ENCODE measurements around the gene NCBP1. TPM values are rescaled to one million over a fixed set of nuclear protein-coding genes. Genes with fewer than 3 reads are reported as not detected.

The NCBP1 gene
- total and polyA plus RNA-seq, 9 of the 15 experiments (the other 6 are each of a cell fraction or from before 2014, with no cell fraction given), result 29.4 to 69.7 (median 57.5) TPM

DNA sequence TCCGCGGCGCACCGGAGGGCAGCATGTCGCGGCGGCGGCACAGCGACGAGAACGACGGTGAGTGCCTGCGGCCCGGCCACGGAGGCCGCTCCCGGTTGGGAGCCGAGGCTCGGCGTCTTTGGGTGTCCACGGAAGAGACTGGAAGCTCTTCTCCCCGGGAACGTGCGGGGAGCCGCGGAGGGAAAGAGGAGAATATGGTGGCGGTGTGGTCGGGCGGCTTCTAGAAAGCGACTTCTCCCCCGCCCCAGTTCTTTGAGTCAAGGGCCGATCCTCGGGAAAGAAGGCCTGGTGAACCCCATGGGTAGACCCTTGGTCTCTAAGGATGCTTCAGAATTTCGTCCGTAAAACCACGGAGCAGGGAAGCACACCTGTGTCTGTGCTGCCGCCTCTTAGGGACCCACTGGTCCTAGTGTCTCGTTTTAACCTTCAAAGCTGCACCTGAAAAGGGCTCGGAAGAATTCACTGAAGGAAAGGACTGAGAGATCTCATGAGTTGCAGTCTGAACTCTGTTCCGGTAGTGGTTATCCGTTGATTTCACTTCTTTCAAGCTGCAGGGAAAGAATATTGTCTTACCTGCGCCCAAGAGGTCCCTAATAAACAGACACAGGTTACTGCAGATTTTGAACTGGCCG, 354 bp downstream of the NCBP1 start (continued):
- TF ChIP-seq, protein P1, sequence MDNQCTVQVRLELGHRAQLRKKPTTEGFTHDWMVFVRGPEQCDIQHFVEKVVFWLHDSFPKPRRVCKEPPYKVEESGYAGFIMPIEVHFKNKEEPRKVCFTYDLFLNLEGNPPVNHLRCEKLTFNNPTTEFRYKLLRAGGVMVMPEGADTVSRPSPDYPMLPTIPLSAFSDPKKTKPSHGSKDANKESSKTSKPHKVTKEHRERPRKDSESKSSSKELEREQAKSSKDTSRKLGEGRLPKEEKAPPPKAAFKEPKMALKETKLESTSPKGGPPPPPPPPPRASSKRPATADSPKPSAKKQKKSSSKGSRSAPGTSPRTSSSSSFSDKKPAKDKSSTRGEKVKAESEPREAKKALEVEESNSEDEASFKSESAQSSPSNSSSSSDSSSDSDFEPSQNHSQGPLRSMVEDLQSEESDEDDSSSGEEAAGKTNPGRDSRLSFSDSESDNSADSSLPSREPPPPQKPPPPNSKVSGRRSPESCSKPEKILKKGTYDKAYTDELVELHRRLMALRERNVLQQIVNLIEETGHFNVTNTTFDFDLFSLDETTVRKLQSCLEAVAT (IDR thresholded peaks at IDR 0.05), result peak; percentile 30 to 85; a peak in 3 of 4 replicates
- TF ChIP-seq RBM34 (IDR thresholded peaks at IDR 0.05; ENCODE audit: borderline replicate concordance, insufficient read depth, low read length), result 0 out of 2 replicates have a peak, but pooled peaks have one; percentile 1
- no peak; the same call in 1 of the 2 replicates for TF ChIP-seq FOXP1 (CRISPR knock-in tag; IDR thresholded peaks at IDR 0.05)
- TF ChIP-seq PHF20 (IDR thresholded peaks at IDR 0.05; ENCODE audit: partially characterized antibody), result no peak
- TF ChIP-seq, protein P2, sequence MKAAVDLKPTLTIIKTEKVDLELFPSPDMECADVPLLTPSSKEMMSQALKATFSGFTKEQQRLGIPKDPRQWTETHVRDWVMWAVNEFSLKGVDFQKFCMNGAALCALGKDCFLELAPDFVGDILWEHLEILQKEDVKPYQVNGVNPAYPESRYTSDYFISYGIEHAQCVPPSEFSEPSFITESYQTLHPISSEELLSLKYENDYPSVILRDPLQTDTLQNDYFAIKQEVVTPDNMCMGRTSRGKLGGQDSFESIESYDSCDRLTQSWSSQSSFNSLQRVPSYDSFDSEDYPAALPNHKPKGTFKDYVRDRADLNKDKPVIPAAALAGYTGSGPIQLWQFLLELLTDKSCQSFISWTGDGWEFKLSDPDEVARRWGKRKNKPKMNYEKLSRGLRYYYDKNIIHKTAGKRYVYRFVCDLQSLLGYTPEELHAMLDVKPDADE (conservative IDR thresholded peaks at IDR 0.05; ENCODE audit: control insufficient read depth, low read depth, low read length), result peak; percentile 32; the same call in 1 of the 2 replicates
- no peak for TF ChIP-seq MAFF (IDR thresholded peaks at IDR 0.05; ENCODE audit: low read length)
- 0 out of 2 replicates have a peak, but pooled peaks have one; percentile 31 for TF ChIP-seq PHB (CRISPR knock-in tag; IDR thresholded peaks at IDR 0.05)
- TF ChIP-seq, protein P3, sequence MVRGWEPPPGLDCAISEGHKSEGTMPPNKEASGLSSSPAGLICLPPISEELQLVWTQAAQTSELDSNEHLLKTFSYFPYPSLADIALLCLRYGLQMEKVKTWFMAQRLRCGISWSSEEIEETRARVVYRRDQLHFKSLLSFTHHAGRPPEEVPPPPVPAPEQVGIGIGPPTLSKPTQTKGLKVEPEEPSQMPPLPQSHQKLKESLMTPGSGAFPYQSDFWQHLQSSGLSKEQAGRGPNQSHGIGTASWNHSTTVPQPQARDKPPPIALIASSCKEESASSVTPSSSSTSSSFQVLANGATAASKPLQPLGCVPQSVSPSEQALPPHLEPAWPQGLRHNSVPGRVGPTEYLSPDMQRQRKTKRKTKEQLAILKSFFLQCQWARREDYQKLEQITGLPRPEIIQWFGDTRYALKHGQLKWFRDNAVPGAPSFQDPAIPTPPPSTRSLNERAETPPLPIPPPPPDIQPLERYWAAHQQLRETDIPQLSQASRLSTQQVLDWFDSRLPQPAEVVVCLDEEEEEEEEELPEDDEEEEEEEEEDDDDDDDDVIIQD (CRISPR knock-in tag; IDR thresholded peaks at IDR 0.05), result no peak
- TF ChIP-seq ARHGAP35 (IDR thresholded peaks at IDR 0.05; ENCODE audit: partially characterized antibody), result no peak
- TF ChIP-seq FUS (optimal IDR thresholded peaks at IDR 0.05; ENCODE audit: low read depth, low read length), result no peak
- TF ChIP-seq, protein P4, sequence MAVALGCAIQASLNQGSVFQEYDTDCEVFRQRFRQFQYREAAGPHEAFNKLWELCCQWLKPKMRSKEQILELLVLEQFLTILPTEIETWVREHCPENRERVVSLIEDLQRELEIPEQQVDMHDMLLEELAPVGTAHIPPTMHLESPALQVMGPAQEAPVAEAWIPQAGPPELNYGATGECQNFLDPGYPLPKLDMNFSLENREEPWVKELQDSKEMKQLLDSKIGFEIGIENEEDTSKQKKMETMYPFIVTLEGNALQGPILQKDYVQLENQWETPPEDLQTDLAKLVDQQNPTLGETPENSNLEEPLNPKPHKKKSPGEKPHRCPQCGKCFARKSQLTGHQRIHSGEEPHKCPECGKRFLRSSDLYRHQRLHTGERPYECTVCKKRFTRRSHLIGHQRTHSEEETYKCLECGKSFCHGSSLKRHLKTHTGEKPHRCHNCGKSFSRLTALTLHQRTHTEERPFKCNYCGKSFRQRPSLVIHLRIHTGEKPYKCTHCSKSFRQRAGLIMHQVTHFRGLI (CRISPR knock-in tag; IDR thresholded peaks at IDR 0.05), result no peak
- no peak for TF ChIP-seq PPARD (CRISPR knock-in tag; IDR thresholded peaks at IDR 0.05)
- no peak for TF ChIP-seq POLR2AphosphoS2 (IDR thresholded peaks at IDR 0.05; ENCODE audit: low read length)
- TF ChIP-seq, protein P5, sequence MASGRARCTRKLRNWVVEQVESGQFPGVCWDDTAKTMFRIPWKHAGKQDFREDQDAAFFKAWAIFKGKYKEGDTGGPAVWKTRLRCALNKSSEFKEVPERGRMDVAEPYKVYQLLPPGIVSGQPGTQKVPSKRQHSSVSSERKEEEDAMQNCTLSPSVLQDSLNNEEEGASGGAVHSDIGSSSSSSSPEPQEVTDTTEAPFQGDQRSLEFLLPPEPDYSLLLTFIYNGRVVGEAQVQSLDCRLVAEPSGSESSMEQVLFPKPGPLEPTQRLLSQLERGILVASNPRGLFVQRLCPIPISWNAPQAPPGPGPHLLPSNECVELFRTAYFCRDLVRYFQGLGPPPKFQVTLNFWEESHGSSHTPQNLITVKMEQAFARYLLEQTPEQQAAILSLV (tag; IDR thresholded peaks at IDR 0.05), result no peak
- TF ChIP-seq, protein P6, sequence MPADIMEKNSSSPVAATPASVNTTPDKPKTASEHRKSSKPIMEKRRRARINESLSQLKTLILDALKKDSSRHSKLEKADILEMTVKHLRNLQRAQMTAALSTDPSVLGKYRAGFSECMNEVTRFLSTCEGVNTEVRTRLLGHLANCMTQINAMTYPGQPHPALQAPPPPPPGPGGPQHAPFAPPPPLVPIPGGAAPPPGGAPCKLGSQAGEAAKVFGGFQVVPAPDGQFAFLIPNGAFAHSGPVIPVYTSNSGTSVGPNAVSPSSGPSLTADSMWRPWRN (IDR thresholded peaks at IDR 0.05; ENCODE audit: low read depth), result no peak
- TF ChIP-seq HIVEP1 (CRISPR knock-in tag; IDR thresholded peaks at IDR 0.05), result no peak
- TF ChIP-seq ESRRA (IDR thresholded peaks at IDR 0.05; ENCODE audit: borderline replicate concordance, low read depth), result 0 out of 2 replicates have a peak, but pooled peaks have one; percentile 31
